Endothelial cell of hepatic sinusoid (primary cell): Measurements from ENCODE around the gene OR10J5.
"Not testable (repeated sequence)": the region's sequence is repeated elsewhere in the genome, so short reads cannot be mapped to it uniquely, and the experiment has no call there.

ENCODE experiments used
- in situ Hi-C: cut with HindIII; loops from 2 replicates; pipeline ENCODE4 v1.10.0; 2017; ENCODE audit warnings: low sequenced_read_pairs

Gene OR10J5

DNA sequence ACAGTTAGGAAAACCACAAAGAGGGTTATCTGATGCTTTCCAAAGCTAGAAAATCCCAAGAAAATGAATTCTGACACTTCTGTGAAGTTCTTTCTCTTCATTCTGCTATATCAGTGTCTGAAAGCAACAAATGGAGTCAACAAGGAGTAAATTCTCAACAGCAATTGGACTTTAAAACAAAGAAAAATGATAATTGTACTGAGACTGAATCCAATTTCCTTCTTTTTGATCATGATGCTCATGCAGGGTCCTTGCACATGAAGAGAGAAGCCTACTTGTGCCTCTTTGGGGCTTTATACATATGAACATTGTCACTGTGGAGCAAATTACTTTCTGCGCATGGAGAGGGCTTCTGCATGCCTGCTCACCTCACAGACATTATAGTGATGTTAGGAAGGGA, at the start of gene OR10J5:
Gene OR10J5 (minus strand): TSS at position 101 of the 400 bp plus-strand sequence. CDS start 0 bp downstream, at position 101.
- in situ Hi-C loops, result no loop called here

DNA sequence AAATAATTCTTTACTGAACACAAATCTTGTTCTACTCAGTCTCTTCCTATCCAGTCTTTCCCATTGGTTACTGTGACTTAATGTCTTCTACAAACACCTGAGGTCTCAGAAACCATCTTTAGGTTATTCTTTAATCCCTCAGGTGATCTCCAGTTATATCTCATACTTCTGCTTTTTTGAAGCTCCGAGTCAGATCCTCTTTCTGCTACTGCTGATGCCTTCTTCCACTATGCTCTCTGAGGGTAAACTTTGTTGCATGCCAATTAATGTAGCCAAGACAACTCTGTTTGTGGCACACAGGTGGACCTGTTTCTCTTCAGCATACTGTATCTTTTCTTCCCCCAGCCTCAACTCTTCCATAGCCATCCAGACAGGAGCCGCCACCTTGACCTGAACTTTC, 48.7 kb upstream of the OR10J5 start:
- in situ Hi-C loops, result no loop called here

- in situ Hi-C loops, result no loop called here
These were observed 45.6 kb upstream of the OR10J5 start for GRCh38 chr1:159581422-159581821.

GRCh38 chr1:159580340-159580739, 44.5 kb upstream of the OR10J5 start:
- in situ Hi-C loops, result no loop called here

DNA sequence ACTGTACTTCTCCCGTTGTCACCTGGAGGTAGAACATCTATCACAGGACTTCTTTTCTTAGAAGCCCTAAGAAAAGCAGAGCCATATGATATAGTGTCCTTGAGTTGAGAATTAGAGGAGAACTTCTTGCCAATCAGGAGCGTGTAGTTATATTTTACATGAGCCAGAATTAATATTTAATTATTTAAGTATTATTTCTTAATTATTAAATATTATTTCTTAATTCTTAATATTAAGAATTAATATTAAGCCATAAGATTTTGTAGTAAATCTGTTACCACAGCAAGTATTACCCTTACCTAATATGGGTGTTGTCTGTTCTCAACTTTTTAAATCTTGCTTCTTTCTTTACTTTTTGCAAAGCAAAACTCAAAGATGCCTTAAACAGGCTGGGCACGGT, 41.6 kb upstream of the OR10J5 start:
- in situ Hi-C loops, result no loop called here

DNA sequence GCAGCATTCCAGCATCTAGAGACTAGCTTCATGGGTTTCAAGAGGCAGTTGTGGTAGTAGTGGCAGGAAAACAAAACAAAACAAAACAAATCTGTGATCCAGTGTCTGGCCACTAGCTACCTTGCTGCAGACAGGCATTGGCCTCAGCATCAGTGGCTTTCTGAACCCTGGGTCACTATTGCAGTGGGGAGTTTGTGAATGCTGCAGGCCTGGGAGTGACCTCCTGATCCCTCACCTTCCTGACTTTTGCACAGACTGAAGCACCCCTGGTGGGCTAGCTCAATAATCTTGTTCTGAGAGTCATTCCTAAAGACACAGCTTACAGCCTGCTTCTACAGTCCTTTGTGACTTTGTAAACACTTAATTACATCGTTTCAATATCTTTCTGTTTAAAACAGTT, 26.9 kb upstream of the OR10J5 start:
- in situ Hi-C loops, result no loop called here

DNA sequence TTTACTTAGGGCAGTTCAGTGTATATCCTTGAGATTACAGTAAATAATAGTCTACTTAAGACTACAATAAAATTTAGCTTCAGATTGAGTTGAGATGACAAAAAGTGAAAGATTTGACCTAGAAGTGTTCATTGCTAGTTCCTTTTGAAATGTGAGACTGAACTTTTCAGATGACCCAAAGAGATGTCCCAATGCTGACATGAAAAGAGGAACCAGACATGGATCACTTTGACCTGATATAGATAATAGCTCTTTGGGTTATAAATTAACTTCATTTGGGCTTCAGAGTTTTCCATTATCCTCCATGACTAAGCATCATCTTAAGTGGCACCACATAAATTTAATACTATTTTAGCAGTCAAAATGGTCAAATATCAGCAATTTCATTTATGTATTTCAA, 25.7 kb upstream of the OR10J5 start:
- in situ Hi-C loops, result no loop called here

DNA sequence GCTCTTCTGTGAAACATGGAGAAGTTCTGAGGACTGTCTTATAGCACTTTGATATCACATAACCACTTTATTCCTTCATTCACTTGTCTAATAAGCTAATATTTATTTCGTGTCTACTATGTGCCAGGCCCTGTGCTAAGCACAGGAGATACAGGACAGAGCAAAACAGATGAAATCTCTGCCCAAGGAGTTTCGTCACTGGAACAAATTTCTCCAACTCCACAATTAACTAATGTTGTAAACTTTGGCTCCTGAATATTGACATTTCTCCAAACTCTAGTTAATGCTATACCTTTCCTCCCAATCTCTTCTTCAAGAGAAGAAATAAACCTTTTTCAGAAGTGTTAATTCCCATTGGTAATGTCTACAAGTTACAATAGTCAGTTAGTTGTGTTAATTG, 24.8 kb upstream of the OR10J5 start:
- in situ Hi-C loops, result no loop called here

- in situ Hi-C loops, result no loop called here
These were observed 21.1 kb upstream of the OR10J5 start for GRCh38 chr1:159556931-159557369.

DNA sequence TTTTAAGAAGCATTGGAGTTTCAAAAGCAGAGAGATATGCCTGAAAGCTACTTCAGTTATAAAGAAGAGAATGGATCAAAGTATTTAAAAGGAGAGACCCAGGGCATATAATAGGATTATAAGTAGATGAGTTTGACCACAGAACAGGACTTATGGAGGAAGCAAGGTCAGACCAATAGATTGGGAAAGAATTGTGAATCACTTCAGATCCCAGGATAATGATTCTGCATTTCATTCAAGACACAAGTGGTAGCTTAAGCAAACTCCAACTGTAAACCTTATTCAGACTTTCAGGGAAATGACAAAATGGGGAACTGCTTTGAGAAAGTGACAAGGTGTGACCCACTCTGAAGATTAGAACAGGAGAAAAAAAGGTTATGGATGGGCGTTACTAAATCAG, 18.9 kb upstream of the OR10J5 start:
- in situ Hi-C loops, result no loop called here

GRCh38 chr1:159554261-159554660, 18.5 kb upstream of the OR10J5 start:
- in situ Hi-C loops, result no loop called here

- in situ Hi-C loops, result no loop called here
These were observed 12.3 kb upstream of the OR10J5 start for GRCh38 chr1:159548126-159548525.

GRCh38 chr1:159532922-159533321, 2.9 kb downstream of the OR10J5 start:
- in situ Hi-C loops, result loop anchor here (5.0 kb wide), 1 partner anchor 204 kb away; no protein-coding TSS in a partner anchor

- in situ Hi-C loops, result not testable (repeated sequence)
These were observed 11.0 kb downstream of the OR10J5 start for GRCh38 chr1:159524792-159525191.

DNA sequence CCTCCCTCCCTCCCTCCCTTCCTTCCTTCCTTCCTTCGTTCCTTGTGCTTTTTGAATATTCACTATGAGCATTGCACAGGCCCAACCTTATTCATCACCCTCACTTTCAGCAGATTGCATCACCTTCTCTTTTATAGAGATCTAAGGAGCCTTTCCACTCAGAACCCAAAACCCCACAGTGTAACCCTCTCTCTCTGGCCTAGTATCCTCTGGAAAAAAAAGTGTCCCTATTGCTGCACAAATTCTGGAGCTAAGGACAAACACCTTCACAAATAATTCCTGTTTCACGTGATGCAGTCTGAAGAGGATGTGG, 25.6 kb downstream of the OR10J5 start:
- in situ Hi-C loops, result no loop called here

DNA sequence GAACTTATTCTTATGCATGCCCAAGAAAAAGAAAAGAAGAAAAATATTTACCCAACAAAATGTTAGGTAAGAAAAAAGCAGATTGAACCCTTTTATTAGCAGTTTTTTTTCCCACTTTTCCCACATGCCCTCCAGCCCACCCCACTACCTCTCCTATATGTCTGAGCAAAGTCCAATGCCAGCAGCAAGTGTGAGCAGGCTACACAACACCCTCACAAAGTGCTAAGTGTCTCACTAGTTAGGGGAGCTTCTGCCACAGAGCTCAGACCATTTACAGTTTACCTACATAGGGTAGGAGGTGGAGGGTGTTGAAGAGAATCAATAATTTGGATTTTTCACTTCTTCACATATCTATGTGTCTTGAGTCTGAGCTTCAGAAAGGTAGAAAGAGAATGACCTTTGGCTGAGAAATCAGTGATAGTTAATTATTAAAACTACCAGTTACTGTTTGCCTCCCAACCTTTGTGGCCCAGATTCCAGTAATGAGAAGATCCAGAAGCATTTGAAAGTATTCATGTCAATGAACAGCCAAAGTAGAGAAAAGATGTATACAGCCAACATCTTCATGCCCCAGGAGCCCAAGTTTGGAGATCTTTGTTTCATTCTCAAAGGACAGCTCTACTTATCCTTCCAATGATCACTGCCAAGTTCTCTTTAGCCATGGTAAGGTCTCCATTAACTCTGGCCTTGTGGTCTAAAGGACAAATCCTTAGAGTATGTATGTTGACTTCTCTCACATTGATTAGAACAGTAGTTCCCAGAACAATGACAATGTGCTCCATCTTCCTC, 26.2 kb downstream of the OR10J5 start:
- in situ Hi-C loops, result no loop called here

GRCh38 chr1:159508951-159509350, 26.9 kb downstream of the OR10J5 start:
- in situ Hi-C loops, result no loop called here

DNA sequence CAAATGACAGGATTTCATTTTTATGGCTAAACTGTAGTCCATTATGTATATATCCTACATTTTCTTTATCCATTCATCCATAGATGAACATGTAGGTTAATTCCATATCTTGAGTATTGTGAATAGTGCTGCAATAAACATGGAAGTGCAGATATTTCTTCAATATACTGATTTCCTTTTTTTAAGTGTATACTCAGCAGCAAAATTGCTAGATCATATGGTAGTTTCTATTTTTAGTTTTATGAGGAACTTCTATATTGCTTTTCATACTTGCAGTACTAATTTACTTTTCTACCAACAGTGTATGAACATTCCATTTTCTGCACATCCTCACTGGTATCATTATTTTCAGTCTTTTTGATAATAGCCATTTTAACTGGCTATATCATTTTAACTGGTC, 30.1 kb downstream of the OR10J5 start:
- in situ Hi-C loops, result no loop called here

DNA sequence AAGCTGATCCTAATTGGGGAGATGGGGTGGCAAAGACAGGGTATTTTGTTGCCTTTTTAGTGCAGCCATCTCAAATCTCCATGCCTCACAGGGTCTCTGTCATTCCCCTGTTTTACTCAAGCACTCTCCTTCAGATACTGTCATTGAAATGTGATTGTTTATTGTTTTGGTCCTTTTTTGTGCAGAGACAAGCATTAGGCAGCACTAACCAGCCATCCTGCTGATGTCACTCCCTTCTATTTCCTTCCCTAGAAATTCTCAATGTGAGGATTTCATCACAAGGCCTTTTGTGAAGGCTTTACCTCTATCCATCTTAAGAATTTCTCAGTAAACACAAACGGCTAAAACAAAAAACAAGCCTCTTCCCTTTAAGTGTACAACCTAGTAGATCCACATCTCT, 34.7 kb downstream of the OR10J5 start:
- in situ Hi-C loops, result no loop called here

GRCh38 chr1:159494513-159495210, 41.1 kb downstream of the OR10J5 start:
- in situ Hi-C loops, result not testable (repeated sequence)

DNA sequence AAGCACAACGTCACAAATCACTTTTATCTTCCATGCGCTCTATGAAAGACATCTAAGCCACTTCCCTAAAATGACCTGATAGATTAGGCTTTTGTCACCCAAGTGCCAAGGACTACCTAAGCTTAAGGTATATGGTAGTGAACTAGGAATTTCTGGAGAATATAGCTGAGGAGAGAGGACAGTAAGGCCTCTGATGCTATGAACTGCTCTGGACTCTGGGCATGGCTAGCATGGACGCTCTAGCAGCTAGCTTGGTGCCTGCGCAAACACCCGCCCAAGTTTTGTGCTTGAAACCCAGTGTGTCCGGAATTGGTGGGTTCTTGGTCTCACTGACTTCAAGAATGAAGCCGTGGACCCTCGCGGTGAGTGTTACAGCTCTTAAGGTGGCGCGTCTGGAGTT, 42.5 kb downstream of the OR10J5 start:
- in situ Hi-C loops, result no loop called here

- in situ Hi-C loops, result no loop called here
These were observed 43.1 kb downstream of the OR10J5 start for GRCh38 chr1:159492575-159493323.
